Bronchial epithelial cell (primary cell): ENCODE data around the gene ATF6B. TPM values are rescaled to one million over a fixed set of nuclear protein-coding genes. Genes with fewer than 3 reads are reported as not detected.
"Not testable (repeated sequence)": the region's sequence is repeated elsewhere in the genome, so short reads cannot be mapped to it uniquely, and the experiment has no call there.

ENCODE experiments used
- DNase-seq: peaks from one replicate; pipeline ENCODE4 v3.0.0-alpha.2; 2010; ENCODE audit warnings: low read depth
- FAIRE-seq: peaks from 2 replicates; lab custom pipeline; 2011; peaks lifted over from hg19 to GRCh38; lab: Jason Lieb, UNC
- H3K27me3 ChIP-seq: 2 replicates; pipeline ENCODE4 v1.5.1; 2011; ENCODE audit warnings: low read length; ENCODE audit not compliant: control insufficient read depth, insufficient read depth
- H3K36me3 ChIP-seq: 2 replicates; pipeline ENCODE4 v1.5.1; 2011; ENCODE audit warnings: low read length; ENCODE audit not compliant: control insufficient read depth, insufficient read depth
- H3K4me3 ChIP-seq: 2 replicates; pipeline ENCODE4 v1.5.1; 2011; ENCODE audit warnings: mild to moderate bottlenecking, low read depth, low read length, control low read depth
- total RNA-seq: library from RNA; depleted of rRNA; stranded (reverse); fragments of >200 nt; gene quantifications from 2 replicates; pipeline ENCODE4 v1.2.1, GENCODE V29; 2014
- TF ChIP-seq, protein P1 (sequence below): IDR thresholded peaks from 2 replicates; pipeline ENCODE4 v1.5.1; 2011; ENCODE audit warnings: mild to moderate bottlenecking, moderate library complexity, low read length, control low read depth, inconsistent platforms; ENCODE audit not compliant: insufficient read depth, severe bottlenecking

Gene ATF6B
- total RNA-seq, 1 donor from 2014 or later, result 8.7 TPM

DNA sequence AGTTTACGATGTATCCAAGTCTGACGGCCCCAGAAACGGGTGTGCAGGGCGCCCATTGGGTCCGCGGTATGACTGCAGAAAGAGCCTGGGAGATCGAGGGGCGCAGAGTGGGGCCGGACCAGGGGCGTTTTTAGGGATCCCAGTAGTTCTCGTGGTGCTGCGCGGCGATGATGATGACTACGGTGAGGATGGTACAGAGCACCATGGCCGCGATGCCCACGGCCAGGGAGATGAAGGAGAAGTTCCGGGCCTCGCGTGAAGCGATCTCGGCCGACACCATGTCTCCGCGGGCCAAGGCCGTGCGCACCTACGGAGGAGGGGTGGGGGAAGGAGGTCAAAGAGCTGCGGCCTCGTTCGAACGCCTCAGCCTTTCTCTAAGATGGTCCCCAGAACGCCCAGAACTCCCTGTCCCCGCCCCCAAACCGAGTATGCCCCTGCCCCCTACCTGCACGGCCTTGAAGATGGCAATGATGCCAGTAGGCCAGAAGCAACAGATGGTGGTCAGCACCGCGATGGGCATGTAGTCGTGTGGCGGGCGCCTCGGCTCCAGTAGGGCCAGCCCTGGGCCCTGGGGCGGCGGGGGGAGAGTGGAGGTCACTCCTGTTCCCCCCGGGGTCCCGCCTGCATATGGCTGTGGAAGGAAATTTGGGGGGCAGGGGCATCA is 21.2 kb upstream of the ATF6B start:
- Histone ChIP-seq H3K27me3 (no peaks in the 10 kb centered on the region), H3K4me3 (peak overlapping the region; percentile 59), H3K36me3 (no peaks in the 10 kb centered on the region)
- FAIRE-seq (no peak), DNase-seq (no peak)
- TF ChIP-seq, protein P1, sequence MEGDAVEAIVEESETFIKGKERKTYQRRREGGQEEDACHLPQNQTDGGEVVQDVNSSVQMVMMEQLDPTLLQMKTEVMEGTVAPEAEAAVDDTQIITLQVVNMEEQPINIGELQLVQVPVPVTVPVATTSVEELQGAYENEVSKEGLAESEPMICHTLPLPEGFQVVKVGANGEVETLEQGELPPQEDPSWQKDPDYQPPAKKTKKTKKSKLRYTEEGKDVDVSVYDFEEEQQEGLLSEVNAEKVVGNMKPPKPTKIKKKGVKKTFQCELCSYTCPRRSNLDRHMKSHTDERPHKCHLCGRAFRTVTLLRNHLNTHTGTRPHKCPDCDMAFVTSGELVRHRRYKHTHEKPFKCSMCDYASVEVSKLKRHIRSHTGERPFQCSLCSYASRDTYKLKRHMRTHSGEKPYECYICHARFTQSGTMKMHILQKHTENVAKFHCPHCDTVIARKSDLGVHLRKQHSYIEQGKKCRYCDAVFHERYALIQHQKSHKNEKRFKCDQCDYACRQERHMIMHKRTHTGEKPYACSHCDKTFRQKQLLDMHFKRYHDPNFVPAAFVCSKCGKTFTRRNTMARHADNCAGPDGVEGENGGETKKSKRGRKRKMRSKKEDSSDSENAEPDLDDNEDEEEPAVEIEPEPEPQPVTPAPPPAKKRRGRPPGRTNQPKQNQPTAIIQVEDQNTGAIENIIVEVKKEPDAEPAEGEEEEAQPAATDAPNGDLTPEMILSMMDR, result no peak

DNA sequence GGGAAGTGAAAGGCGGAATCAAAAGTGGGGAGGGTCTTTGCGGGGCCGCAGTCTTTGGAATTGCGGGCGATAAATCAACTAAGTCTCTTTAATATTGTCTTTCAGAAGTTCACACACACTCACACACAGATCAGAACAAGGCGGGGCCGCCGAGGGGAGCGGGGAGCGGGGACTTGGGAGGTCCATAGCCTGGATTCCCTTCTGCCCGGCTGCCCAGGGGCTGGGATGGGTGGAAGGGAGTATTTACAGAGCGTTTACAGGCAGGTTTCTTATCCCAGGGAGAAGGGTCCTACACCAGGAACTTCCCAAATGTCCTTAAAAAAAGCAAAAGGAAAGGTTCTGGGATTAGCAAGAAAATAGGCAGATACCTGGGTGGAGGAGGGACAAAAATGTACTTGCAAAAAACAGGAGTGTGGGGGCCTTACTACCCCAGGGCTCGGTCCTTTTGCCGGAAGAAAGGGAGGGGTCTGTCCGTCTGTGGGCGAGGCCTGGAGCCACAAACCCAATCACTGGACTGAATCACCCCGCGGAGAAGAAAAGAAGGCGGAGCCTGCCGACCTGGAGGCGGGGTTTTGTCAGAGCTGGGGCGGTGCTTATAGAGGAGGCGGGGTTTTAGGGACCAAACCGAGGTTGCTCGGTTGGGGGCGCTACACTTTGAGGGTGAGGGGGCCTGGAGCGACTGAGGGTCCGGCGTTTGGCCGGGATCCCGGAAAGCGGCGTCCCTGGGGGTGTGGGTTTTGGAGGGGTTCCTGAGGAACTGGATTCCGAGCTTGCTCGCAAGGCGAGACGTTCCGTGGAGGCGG is 20.4 kb upstream of the ATF6B start:
- H3K27me3 ChIP-seq, result no peaks in the 10 kb centered on the region
- FAIRE-seq (no peak), DNase-seq (peak; percentile 77)
- H3K36me3 ChIP-seq, result no peaks in the 10 kb centered on the region
- peak overlapping the region; percentile 59 for H3K4me3 ChIP-seq
- TF ChIP-seq, protein P1, result peak; percentile 63

DNA sequence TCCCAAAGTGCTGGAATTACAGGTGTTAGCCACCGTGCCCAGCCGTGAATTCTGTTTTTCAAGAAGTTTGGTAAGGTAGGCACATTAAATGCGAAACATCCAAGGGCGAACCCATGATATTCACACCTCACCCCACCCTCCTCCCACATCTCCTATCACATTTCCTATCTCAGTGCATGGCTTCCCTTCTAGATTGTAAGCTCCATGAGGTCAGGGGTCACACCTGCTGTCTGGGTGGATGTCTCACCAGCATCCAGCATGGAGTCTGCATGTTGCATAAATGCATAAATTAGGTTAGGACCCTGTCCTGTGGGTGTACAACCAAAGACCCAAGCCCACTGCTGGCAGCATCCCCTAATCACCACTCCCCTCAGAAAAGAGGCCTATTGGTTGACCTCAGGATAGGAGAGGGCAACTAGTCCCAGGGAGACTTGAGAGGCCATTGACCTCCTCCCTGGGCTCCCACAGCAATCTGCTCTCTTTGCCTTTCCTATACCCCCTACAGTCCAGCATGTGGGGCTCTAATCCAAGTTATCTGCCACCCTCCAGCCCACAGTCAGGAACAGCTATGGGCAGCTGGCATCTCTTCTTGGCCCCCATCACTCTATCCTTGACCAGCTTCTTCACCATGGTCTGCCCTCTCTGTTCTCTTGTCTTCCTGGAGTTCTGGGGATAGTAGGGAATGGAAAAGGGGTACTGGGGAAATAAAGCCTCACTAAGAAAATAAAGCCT is 19.5 kb upstream of the ATF6B start:
- no peak for DNase-seq
- peak overlapping the region; percentile 59 for H3K4me3 ChIP-seq
- FAIRE-seq, result peak; percentile 84
- H3K27me3 ChIP-seq, result no peaks in the 10 kb centered on the region
- no peaks in the 10 kb centered on the region for H3K36me3 ChIP-seq
- TF ChIP-seq, protein P1, result no peak

DNA sequence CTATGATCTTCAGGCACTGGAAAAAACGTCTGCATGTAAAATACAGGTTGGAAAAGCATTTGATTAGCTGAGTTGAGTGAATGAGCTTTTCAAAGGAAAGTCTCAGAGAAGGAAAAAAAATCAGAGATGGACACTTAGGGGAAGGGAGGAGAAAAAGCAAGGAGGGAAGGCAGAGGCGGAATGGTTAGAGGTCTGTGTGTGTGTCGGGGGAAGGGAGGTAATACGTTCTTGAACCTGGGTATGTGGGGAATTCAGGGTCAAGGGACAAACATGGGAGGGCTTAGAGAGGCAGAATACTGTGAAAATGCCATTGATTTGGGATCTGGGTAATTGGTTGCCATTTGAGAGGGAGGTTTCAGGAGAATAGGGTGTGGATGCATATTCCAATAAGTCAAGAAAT is 18.6 kb upstream of the ATF6B start:
- no peak for FAIRE-seq
- no peak overlapping the region for H3K4me3 ChIP-seq
- H3K27me3 ChIP-seq, result no peaks in the 10 kb centered on the region
- TF ChIP-seq, protein P1, result no peak
- H3K36me3 ChIP-seq, result no peaks in the 10 kb centered on the region
- DNase-seq, result no peak

DNA sequence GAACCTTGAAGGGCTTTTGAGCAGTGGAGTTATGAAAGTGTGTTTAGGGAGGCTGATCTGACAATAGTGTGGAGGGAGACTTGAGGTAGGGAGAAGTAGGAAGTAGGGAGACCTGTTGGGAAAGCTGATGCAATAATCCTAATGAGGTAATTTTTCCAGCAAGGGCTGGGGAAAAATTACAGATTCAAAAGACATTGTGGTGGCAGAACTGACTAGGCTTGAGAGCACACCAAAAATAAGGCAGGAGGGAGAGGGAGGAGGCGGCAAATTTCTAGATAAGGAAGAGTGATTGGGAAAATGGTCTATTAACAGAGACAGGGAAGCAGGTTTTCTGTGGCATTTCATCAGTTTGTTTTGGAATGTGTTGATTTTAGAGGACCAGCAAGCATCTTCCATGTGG is 18.2 kb upstream of the ATF6B start:
- no peaks in the 10 kb centered on the region for H3K27me3 ChIP-seq
- no peaks in the 10 kb centered on the region for H3K36me3 ChIP-seq
- TF ChIP-seq, protein P1, result no peak
- no peak overlapping the region for H3K4me3 ChIP-seq
- peak; percentile 38 for DNase-seq
- no peak for FAIRE-seq

DNA sequence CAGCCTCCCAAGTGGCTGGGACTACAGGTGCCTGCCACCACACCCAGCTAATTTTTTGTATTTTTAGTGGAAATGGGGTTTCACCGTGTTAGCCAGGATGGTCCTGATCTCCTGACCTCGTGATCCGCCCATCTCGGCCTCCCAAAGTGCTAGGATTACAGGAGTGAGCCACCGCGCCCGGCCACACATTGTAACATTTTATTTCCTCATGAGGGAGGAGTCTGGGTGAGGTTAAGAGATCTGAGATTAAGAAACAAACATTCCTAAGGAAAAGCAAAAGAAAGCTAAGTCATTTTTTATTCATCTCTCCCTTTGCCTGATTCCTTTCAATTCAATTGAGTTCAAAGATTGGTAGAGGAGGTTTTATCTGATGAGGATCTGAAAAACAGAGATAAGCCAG is 16.2 kb upstream of the ATF6B start:
- not testable (repeated sequence) for DNase-seq, H3K4me3 ChIP-seq, H3K27me3 ChIP-seq, H3K36me3 ChIP-seq, FAIRE-seq
